Measurements from ENCODE around the gene LMF1.
"Not testable (repeated sequence)": the region's sequence is repeated elsewhere in the genome, so short reads cannot be mapped to it uniquely, and the experiment has no call there.

The LMF1 gene

GRCh38 chr16:959232-960040 lies 11.3 kb downstream of the LMF1 start:
- Histone ChIP-seq H3K27ac (ENCODE audit: low read depth, low read length) (no peak overlapping the region), H3K4me2 (ENCODE audit: low read depth, low read length, poor library complexity, severe bottlenecking) (no peak overlapping the region), H3K9me2 (replicated peaks; ENCODE audit: insufficient read depth, low read length) (no peaks in the 10 kb centered on the region), H2AFZ (ENCODE audit: low read depth, low read length, severe bottlenecking) (no peak overlapping the region), H3K79me2 (ENCODE audit: insufficient read depth, low read length) (no peaks in the 10 kb centered on the region), H3K9ac (ENCODE audit: low read length) (no peak overlapping the region), H4K20me1 (ENCODE audit: low read depth, low read length) (no peaks in the 10 kb centered on the region), H3K27me3 (ENCODE audit: low read length) (no peaks in the 10 kb centered on the region), H3K4me3 (ENCODE audit: insufficient read depth, low read length, poor library complexity, severe bottlenecking) (no peak overlapping the region), H3F3A (ENCODE audit: insufficient read depth) (no peaks in the 10 kb centered on the region), H3K9me3 (ENCODE audit: insufficient read depth, low read length) (no peaks in the 10 kb centered on the region), H3K36me3 (ENCODE audit: low read length) (no peaks in the 10 kb centered on the region)
- TF ChIP-seq CTCF (IDR thresholded peaks at IDR 0.05; ENCODE audit: insufficient read depth, low read length, poor library complexity, severe bottlenecking) (no peak), EZH2phosphoT487 (conservative IDR thresholded peaks at IDR 0.05; ENCODE audit: low read length) (no peak)

GRCh38 chr16:955766-956165 lies 15.0 kb downstream of the LMF1 start:
- not testable (repeated sequence) for H2AFZ ChIP-seq (ENCODE audit: low read depth, low read length, severe bottlenecking); H4K20me1 ChIP-seq (ENCODE audit: low read depth, low read length); H3K9me2 ChIP-seq (replicated peaks; ENCODE audit: insufficient read depth, low read length); H3K9ac ChIP-seq (ENCODE audit: low read length); H3K4me2 ChIP-seq (ENCODE audit: low read depth, low read length, poor library complexity, severe bottlenecking); H3F3A ChIP-seq (ENCODE audit: insufficient read depth); H3K9me3 ChIP-seq (ENCODE audit: insufficient read depth, low read length); H3K27me3 ChIP-seq (ENCODE audit: low read length); H3K79me2 ChIP-seq (ENCODE audit: insufficient read depth, low read length); H3K27ac ChIP-seq (ENCODE audit: low read depth, low read length); H3K4me3 ChIP-seq (ENCODE audit: insufficient read depth, low read length, poor library complexity, severe bottlenecking); H3K36me3 ChIP-seq (ENCODE audit: low read length)

- not testable (repeated sequence) for H3K36me3 ChIP-seq (ENCODE audit: low read length)
These were observed 17.0 kb downstream of the LMF1 start for GRCh38 chr16:953818-954217.

GRCh38 chr16:952321-952720 lies 18.5 kb downstream of the LMF1 start:
- Histone ChIP-seq H3K27me3 (ENCODE audit: low read length) (no peaks in the 10 kb centered on the region), H3K79me2 (ENCODE audit: insufficient read depth, low read length) (no peaks in the 10 kb centered on the region), H2AFZ (ENCODE audit: low read depth, low read length, severe bottlenecking) (no peak overlapping the region), H3K36me3 (ENCODE audit: low read length) (no peaks in the 10 kb centered on the region), H3F3A (ENCODE audit: insufficient read depth) (no peaks in the 10 kb centered on the region), H3K9ac (ENCODE audit: low read length) (no peak overlapping the region), H4K20me1 (ENCODE audit: low read depth, low read length) (no peaks in the 10 kb centered on the region), H3K9me3 (ENCODE audit: insufficient read depth, low read length) (no peaks in the 10 kb centered on the region), H3K4me3 (ENCODE audit: insufficient read depth, low read length, poor library complexity, severe bottlenecking) (no peak overlapping the region), H3K9me2 (replicated peaks; ENCODE audit: insufficient read depth, low read length) (no peaks in the 10 kb centered on the region), H3K27ac (ENCODE audit: low read depth, low read length) (no peak overlapping the region), H3K4me2 (ENCODE audit: low read depth, low read length, poor library complexity, severe bottlenecking) (no peak overlapping the region)
- TF ChIP-seq EZH2phosphoT487 (conservative IDR thresholded peaks at IDR 0.05; ENCODE audit: low read length) (no peak), CTCF (IDR thresholded peaks at IDR 0.05; ENCODE audit: insufficient read depth, low read length, poor library complexity, severe bottlenecking) (no peak)

More at GRCh38 chr16:953818-954217, 17.0 kb downstream of the LMF1 start:
- H4K20me1 ChIP-seq (ENCODE audit: low read depth, low read length); H3K4me3 ChIP-seq (ENCODE audit: insufficient read depth, low read length, poor library complexity, severe bottlenecking); H3K9ac ChIP-seq (ENCODE audit: low read length); H3K27ac ChIP-seq (ENCODE audit: low read depth, low read length); H3K9me3 ChIP-seq (ENCODE audit: insufficient read depth, low read length); H3K27me3 ChIP-seq (ENCODE audit: low read length); H3K79me2 ChIP-seq (ENCODE audit: insufficient read depth, low read length); H2AFZ ChIP-seq (ENCODE audit: low read depth, low read length, severe bottlenecking); H3K4me2 ChIP-seq (ENCODE audit: low read depth, low read length, poor library complexity, severe bottlenecking); H3F3A ChIP-seq (ENCODE audit: insufficient read depth); H3K9me2 ChIP-seq (replicated peaks; ENCODE audit: insufficient read depth, low read length): not testable (repeated sequence)

Data from SU-DHL-6 (cell line).